GM12874 (cell line): ENCODE results near the gene IL1R2.

ENCODE experiments used
- TF ChIP-seq, protein P1 (sequence below): IDR thresholded peaks from 2 replicates; pipeline ENCODE4 v1.5.1; 2011; ENCODE audit warnings: low read depth, mild to moderate bottlenecking, control low read depth, low read length, moderate library complexity; ENCODE audit not compliant: insufficient read depth

Gene IL1R2

GRCh38 chr2:102042196-102043081, 50.7 kb downstream of the IL1R2 start:
- TF ChIP-seq, protein P1, sequence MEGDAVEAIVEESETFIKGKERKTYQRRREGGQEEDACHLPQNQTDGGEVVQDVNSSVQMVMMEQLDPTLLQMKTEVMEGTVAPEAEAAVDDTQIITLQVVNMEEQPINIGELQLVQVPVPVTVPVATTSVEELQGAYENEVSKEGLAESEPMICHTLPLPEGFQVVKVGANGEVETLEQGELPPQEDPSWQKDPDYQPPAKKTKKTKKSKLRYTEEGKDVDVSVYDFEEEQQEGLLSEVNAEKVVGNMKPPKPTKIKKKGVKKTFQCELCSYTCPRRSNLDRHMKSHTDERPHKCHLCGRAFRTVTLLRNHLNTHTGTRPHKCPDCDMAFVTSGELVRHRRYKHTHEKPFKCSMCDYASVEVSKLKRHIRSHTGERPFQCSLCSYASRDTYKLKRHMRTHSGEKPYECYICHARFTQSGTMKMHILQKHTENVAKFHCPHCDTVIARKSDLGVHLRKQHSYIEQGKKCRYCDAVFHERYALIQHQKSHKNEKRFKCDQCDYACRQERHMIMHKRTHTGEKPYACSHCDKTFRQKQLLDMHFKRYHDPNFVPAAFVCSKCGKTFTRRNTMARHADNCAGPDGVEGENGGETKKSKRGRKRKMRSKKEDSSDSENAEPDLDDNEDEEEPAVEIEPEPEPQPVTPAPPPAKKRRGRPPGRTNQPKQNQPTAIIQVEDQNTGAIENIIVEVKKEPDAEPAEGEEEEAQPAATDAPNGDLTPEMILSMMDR, result no peak

DNA sequence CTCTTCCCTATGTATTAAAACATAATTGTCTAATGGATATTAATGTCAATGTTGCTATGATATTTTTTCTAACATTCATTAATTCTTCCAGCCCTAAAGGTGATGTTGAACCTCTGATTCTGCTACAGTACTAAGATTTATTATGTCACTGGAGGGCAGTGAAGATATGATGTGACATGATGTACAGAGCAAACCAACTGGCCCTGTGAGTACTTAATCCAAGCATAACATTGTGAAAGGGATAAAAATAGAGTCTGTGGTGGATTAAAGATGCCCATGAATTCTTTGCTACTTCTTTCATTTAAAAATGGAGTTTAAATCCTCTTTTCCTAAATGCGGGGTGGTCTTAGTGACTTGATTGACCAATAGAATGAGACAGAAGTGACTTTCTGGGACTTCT, 51.8 kb downstream of the IL1R2 start:
- TF ChIP-seq, protein P1, result no peak

GRCh38 chr2:102044235-102044896, 52.6 kb downstream of the IL1R2 start:
- TF ChIP-seq, protein P1, result no peak

DNA sequence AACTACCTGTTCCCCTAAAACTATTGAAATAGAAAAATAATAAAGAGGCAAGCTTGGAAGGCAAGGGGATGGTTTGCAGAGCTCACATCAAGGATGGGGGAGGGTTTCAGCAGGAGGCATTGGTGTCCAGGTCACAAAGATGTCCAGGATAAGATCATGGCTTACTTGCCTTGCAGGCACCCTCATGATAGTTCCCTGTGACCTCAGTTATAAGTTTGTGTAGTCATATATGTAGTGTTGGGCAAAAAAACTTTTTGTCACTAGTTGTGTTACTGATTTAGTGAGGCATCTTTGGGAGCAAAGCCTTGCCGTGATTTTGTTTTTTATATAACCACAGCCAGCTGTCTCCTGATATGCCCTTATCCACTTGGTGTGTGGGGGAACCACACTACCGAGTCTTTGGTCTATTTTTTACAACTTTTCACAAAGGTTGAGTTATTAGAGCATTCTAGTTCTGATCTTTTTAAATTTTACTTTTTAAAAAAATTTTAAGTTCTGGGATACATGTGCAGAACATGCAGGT, 53.3 kb downstream of the IL1R2 start:
- TF ChIP-seq, protein P1, result no peak

DNA sequence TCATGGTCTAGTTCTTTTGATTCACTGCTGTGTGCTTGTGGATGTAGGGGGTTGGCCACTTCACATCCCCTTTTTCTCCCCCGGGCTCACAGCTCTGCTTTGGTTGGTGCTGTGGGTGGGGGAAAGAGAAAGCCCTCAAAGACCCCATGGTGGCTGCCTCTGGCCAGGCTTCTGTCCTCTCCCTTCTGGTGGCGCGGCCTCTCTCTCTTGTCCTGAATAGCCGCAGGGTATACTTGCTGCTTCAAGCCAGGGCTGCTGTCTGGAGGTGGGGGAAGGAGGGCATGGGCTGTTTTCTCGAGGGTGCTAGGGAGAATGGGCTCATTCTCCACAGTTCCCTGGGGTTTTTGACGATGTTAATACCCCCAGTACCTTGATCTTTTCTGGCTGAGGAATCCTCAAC, 53.9 kb downstream of the IL1R2 start:
- TF ChIP-seq, protein P1, result no peak

DNA sequence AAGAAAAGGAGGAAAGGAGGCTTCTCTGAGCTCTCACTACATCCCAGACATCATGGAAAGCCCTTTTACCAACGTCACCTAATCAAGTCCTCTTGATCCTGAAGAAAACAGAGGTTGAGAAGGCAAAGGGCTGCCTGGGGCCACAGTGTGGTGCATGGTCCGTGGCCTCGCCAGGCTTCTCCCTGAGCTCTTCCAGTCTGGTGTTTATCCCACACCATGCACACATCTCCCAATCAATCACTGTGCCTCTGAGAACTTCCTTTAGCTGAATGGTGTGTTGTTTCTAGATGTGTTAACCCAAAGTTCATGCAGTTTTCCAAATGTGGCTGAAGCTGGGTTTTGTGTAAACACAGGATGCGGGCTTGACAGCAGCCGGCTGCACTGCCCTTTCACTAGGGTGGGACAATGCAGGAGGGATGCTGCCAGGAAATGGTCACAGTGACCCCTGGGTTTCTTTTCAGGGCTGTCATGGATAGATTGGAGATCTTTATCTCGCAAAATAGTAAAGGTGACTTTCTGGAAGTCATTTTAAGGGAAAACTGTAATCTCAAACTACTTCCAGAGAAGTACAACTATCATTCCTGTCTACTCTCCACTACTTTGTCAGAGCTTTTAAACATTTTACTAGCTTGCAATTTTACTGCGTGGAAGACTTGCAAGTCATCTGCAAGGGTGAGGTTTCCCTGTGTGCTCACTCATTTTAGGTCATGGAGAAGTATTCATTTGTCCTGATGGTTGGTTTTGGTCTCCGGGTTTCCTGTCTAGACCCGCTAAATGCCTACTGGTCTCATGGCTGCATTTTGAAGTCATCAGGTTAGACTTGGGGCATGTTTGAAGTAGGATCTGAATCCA, 54.6 kb downstream of the IL1R2 start:
- TF ChIP-seq, protein P1, result no peak

DNA sequence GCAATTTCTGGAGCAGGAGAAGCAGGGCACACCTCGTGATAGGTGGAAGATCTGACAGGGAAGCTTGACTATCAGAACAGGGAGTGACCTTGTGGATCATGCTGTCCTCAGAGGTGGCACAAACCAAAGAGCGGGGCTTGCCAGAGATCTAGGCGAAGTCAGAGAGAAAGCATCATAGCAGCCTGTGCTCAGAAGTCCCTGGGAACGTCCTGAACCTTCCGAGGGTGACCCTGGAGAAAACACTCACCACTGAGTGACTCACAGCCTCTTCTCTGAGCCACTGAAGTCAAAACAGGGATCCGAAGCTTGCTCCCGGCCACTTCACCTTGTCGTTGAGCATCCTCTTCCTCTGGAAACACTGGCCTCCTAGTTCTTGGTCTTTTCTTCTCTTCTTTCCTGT, 56.7 kb downstream of the IL1R2 start:
- TF ChIP-seq, protein P1, result no peak
